Measurements from ENCODE around the gene BRAT1. TPM values are rescaled to one million over a fixed set of nuclear protein-coding genes. Genes with fewer than 3 reads are reported as not detected.

BRAT1 gene
- total RNA-seq, 1 donor from 2014 or later: 24.1 TPM

DNA sequence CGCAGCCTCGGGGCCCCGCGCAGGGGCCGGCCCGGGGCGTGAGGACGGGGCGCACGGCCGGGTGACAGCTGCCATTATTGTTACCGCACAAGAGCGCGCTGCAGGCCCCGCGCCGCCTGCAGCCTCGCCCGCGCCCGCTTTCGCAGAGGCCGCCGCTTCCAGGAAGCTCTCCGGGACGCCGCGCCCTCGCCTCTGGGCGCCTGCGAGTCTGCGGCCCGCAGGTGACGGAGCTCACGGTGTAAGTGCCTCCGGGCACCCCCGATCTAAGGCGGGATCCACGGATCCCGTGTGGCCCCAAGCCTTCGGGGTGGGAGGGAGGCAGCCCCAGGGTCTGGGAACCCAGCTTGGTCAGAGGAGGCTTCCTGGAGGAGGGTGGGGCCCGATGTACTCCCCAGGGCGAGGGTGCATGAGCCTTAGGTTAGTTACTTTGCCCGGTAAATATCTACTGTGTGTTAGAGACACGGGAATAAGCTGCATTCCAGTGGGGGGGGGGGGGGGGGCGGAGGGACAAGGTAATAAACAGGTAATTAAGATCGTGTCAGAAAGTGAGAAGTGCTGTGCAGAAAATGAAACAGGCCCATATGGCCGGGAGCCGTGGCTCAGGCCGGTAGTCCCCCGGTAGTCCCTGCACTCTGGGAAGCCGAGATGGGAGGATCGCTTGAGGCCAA lies 4.1 kb upstream of the BRAT1 start:
- no peaks in the 10 kb centered on the region for H3K9me3 ChIP-seq
- H3K36me3 ChIP-seq: no peaks in the 10 kb centered on the region
- no peaks in the 10 kb centered on the region for H3K27me3 ChIP-seq
- H3K4me3 ChIP-seq: peak overlapping the region; percentile 90
- H3K4me1 ChIP-seq: peaks cover 27% of the 10 kb centered on the region
- intact Hi-C loops (cut with DNase I): no loop called here
- peak; percentile 6 for ATAC-seq
- peak overlapping the region; percentile 80 for H3K27ac ChIP-seq
- TF ChIP-seq, protein P1, sequence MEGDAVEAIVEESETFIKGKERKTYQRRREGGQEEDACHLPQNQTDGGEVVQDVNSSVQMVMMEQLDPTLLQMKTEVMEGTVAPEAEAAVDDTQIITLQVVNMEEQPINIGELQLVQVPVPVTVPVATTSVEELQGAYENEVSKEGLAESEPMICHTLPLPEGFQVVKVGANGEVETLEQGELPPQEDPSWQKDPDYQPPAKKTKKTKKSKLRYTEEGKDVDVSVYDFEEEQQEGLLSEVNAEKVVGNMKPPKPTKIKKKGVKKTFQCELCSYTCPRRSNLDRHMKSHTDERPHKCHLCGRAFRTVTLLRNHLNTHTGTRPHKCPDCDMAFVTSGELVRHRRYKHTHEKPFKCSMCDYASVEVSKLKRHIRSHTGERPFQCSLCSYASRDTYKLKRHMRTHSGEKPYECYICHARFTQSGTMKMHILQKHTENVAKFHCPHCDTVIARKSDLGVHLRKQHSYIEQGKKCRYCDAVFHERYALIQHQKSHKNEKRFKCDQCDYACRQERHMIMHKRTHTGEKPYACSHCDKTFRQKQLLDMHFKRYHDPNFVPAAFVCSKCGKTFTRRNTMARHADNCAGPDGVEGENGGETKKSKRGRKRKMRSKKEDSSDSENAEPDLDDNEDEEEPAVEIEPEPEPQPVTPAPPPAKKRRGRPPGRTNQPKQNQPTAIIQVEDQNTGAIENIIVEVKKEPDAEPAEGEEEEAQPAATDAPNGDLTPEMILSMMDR (IDR thresholded peaks at IDR 0.05): no peak
- peak; percentile 76 for DNase-seq

DNA sequence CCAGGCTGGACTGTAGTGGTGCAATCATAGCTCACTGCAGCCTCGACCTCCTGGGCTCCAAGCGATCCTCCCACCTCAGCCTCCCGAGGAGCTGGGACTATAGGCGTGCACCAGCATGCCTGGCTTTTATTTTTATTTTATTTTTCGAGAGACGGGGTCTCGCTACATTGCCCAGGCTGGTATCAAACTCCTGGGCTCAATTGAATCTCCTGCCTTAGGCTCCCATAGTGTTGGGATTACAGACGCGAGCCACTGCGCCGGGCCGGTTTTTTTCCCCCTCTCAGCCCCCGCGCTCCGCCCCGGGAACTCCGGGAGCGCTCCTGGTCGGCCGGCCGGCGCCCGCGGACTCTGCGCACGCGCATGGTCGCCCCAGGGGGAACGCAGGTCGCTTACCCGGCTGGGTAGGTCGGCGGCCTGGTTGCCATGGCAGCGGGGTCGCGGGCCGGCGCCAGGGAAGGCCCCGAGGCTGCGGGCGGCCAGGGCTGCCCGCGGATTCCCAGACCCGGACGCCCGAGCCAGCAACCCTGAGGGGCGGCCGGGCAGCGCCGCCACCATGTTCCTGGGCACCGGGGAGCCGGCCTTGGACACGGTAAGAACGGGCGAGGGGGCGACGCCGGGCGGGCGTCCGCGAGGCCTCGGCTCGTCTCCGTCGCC lies 3.4 kb upstream of the BRAT1 start, which contains the start of gene IQCE:
TSS of gene IQCE (plus strand) at position 351 of the 654 bp plus-strand sequence. CDS start at position 554, 203 bp downstream.
- H3K4me3 ChIP-seq: peak within 1 kb of the TSS; percentile 90
- peak; percentile 89 for ATAC-seq
- peak; percentile 98 for DNase-seq
- no peaks in the 10 kb centered on the region for H3K27me3 ChIP-seq
- intact Hi-C loops (cut with DNase I): no loop called here
- H3K4me1 ChIP-seq: peaks cover 33% of the 10 kb centered on the region
- no peaks in the 10 kb centered on the region for H3K9me3 ChIP-seq
- H3K36me3 ChIP-seq: no peaks in the 10 kb centered on the region
- H3K27ac ChIP-seq: peak within 1 kb of the TSS; percentile 80
- TF ChIP-seq, protein P1 (IDR thresholded peaks at IDR 0.05): no peak

DNA sequence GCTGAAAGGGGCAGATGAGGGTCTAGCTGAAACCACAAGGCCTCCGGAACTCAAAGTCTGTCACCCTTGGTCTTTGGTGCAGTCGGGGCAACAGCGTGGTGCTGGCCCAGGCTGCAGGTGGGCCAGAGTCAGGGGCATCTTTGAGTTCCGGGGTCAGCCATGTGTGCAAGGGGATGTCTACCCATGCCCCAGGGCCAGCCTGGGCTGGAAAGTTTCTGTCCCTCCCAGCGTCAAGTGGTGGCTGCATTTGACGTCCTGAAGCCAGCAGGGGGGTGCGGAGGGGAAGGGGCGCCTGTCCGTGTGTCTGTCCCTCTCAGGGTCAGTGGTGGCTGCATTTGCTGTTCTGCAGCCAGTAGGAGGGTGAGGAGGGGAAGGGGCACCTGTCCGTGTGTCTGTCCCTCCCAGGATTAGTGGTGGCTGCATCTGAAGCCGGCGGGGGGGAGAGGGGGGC lies 638 bp downstream of the BRAT1 start:
- ATAC-seq (no peak), DNase-seq (peak; percentile 65)
- Histone ChIP-seq H3K9me3 (no peaks in the 10 kb centered on the region), H3K27me3 (no peaks in the 10 kb centered on the region), H3K4me3 (peak overlapping the region; percentile 88), H3K4me1 (peaks cover 33% of the 10 kb centered on the region), H3K36me3 (peaks cover 8% of the 10 kb centered on the region), H3K27ac (peak overlapping the region; percentile 100)
- TF ChIP-seq, protein P1 (IDR thresholded peaks at IDR 0.05): no peak
- intact Hi-C loops (cut with DNase I): no loop called here

DNA sequence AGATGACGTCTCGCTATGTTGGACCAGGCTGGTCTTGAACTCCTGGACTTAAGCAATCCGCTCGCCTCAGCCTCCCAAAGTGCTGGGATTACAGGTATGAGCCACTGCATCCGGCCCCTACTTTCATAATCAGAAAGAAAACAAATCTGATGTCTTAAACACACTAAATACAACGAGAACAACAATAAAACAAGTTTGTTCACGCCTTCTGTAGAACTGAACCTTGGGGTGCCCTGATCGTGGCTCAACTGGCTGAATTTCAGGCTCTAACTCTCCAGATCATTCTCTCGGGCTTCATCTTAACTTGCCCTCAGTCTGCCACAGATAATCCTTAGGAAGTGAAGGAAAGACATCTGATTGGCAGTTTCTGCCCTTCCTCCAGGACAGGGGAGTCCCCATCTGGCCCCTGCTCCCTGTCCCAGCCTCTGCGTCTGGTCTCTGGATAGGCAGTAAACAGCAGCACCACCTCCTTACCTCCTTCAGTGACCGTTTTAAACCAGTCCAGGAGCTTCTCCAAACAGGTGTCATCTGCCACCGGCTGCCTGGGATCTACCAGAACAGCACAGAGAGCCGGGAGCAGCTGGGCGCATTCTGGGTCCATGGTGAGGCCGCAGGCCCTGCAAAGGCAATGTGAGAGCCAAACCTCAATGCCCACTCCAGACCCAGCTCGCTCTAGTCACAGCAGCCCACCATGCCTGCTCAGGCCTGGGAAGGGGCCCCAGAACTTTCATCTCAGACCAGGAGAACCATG lies 1.3 kb downstream of the BRAT1 start:
- no peak overlapping the region for H3K27ac ChIP-seq
- intact Hi-C loops (cut with DNase I): no loop called here
- TF ChIP-seq, protein P1 (IDR thresholded peaks at IDR 0.05): no peak
- peaks cover 33% of the 10 kb centered on the region for H3K4me1 ChIP-seq
- no peaks in the 10 kb centered on the region for H3K27me3 ChIP-seq
- no peaks in the 10 kb centered on the region for H3K9me3 ChIP-seq
- H3K4me3 ChIP-seq: peak overlapping the region; percentile 88
- ATAC-seq: no peak
- peaks cover 14% of the 10 kb centered on the region for H3K36me3 ChIP-seq
- DNase-seq: peak; percentile 4

DNA sequence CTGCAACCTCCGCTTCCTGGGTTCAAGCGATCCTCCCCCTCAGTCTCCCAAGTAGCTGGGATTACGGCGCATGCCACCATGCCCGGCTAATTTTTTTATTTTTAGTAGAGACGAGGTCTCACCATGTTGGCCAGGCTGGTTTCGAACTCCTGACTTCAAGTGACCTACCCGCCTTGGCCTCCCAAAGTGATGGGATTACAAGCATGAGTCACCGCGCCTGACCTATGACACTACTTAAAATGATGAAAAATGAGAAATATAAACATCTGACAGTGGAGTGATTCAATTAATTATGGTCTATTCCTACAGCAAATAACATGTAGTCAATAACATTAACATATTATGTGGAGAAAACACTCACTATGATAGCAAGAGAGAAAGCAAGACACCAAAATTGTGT lies 2.2 kb downstream of the BRAT1 start:
- H3K9me3 ChIP-seq: no peaks in the 10 kb centered on the region
- H3K36me3 ChIP-seq: peaks cover 23% of the 10 kb centered on the region
- TF ChIP-seq, protein P1 (IDR thresholded peaks at IDR 0.05): no peak
- H3K27me3 ChIP-seq: no peaks in the 10 kb centered on the region
- ATAC-seq: no peak
- H3K4me1 ChIP-seq: peaks cover 29% of the 10 kb centered on the region
- intact Hi-C loops (cut with DNase I): no loop called here
- DNase-seq: no peak
- H3K4me3 ChIP-seq: no peak overlapping the region
- no peak overlapping the region for H3K27ac ChIP-seq

Measured in upper lobe of right lung (tissue), 1 donor.